Bone marrow (tissue), 2 donors: ENCODE data around the gene ZNRF2.
"Not testable (repeated sequence)": the region's sequence is repeated elsewhere in the genome, so short reads cannot be mapped to it uniquely, and the experiment has no call there.

Experiments used
- DNase-seq, 2 donors: peaks; one replicate each; lab custom pipeline; 2025; lab: John Stamatoyannopoulos, UW

ZNRF2 gene

DNA sequence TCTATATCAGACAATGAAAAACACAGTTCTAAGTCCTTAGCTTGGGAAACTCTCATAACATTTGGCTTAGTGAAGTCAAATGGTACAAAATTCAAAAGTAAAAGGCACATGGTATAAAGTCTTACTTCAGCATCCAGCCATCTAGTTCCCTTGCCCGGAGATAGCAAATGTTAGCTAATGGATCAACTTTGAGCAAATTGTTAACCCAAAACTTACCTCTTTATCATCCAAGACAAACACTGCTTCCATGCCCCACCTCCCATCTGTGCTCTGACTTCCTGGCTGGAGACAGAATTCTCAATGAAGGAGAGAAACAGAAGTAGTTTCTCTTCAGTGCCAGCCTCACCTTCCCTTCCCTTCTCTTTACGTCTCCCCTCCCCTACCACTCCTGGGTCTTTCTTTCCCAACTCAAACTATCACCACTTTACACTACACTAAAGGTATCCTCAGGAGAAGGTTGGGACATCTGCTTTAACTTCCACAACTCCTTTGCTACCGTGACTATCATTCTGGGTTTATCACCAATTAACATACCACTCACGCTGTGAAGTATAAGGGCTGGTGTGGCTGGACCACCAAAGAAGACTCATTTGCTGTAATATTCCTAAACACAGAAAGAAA lies 21.2 kb upstream of the ZNRF2 start:
- no peak for DNase-seq

DNA sequence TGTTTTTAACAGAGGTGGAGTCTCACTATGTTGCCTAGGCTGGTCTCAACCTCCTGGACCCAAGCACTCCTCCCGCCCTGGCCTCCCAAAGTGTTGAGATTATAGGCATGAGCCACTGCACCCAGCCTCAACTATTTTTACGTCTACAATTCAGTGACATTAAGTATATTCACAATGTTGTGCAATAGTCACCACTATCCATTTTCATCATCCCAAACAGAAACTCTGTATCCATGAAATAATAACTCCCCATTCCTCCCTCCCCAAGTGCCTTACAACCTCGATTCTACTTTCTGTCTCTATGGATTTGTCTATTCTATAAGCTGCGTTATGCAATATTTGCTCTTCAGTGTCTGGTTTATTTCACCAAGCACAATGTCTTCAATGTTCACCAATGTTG lies 20.3 kb upstream of the ZNRF2 start:
- DNase-seq: no peak

DNA sequence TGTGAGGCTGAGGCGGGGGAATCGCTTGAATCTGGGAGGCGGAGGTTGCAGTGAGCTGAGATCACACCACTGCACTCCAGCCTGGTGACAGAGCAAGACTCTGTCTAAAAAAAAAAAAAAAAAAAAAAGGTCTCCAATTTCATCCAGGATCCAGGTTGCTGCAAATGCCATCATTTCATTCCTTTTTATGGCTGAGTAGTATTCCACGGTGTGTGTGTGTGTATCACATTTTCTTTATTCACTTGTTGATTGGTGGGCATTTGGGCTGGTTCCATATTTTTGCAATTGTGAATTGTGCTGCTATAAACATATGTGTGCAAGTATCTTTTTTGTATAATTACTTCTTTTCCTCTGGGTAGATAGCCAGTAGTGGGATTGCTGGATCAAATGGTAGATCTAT lies 19.2 kb upstream of the ZNRF2 start:
- DNase-seq: not testable (repeated sequence)

DNA sequence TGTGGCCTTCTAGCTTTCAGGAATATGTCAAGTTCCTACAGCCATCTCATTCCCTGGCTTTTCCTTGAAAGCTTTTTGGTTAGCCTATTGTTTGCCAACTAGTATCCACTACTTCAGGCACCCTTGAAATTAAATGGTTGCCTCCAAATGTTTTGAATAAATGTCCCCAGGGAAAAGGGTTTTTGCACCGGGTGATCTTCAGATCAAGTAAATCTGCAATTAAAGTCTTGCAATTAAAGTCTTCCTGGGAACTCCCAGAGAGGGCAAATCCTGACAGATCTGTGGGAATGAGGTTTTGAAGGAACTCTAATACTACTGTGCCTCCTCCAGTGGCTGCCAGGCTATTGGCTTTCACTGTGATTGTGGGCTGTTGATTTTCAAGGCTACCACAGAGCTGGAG lies 17.7 kb upstream of the ZNRF2 start:
- no peak for DNase-seq

DNA sequence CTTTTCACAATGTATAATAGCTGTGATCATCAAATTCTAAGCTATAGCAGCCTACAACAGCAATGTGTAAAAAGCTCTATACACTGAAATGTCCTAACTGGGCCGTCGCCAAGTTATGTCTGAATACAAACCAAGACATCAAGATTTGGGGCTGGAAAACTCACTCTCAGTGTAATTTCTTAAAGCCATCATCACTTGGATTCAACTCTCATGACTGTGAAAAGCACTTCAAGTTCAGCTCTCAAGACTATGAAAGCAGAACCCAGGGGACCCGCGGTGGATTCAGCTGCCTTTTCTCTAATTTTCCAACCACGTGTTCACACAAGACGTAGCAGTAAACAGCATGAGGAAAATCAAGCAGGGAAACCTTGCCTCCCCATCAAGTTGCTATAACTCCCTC lies 15.8 kb upstream of the ZNRF2 start:
- DNase-seq: no peak

DNA sequence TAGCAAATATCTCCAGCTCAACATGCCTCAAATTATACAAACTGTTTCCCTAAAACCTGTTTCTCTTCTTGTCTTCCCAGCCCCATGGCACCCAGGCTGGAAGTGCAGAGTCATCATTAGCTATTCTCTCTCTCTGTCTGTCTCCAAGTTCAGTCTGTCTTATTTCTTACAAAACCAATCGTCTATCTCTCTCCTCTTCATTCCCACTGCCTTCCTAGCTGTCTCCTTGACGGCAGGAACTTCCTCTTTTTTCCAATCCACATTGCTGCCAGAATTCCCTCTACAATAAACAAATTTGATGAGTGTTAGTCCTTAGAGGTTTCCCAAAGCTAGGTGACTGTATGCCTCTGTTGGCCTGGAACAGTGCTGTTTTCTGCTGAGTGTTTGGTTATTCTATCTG lies 14.9 kb upstream of the ZNRF2 start:
- no peak for DNase-seq

DNA sequence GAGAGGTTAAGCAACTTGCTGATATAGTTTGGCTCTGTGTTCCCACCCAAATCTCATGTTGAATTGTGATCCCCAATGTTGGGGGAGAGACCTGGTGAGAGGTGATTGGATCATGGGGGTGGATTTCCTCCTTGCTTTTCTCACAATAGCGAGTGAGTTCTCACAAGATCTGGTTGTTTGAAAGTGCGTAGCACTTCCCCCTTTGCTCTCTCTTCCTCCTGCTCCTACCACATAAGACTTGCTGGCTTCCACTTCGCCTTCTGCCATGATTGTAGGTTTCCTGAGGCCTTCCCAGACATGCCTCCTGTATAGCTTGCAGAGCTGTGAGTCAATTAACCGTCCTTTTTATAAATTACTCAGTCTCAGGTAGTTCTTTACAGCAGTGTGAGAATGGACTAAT lies 13.5 kb upstream of the ZNRF2 start:
- DNase-seq: no peak

DNA sequence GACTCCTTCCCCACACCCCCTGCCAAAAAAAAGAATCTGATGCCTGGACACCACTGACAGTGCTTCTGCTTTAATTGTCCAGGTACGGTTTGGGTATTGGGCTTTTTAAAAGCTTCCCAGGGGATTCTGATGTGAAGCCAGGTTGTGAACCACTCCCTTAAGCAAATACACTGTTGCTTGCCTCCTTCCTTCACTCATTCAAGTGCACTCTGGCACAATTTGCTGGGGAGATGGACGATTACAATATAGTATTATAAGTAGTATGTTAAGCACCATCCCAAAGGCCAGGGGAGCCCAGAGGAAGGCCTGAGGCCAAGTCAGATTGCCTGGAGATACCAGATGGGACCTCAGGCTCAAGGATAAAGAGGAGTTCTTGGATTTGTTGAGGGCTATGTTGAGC lies 12.3 kb upstream of the ZNRF2 start:
- no peak for DNase-seq

DNA sequence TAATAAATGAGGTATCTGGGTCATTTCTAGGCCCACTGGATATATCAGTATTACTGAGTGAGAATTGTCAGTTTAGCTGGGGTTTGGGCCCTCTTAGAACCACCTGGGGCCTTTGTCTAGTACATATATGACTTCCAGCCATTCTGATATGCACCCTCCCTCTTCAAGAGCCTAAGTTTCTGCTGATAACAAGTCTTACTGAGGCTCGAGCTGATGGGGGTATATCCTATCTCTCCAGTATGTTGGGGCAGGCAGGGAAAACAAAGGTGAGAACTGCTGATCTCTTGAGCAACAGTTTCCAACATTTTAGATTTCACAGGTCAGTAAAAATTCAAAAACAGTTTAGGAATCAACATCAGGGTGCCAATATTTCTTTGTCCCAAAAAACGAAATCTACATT lies 10.8 kb upstream of the ZNRF2 start:
- no peak for DNase-seq

DNA sequence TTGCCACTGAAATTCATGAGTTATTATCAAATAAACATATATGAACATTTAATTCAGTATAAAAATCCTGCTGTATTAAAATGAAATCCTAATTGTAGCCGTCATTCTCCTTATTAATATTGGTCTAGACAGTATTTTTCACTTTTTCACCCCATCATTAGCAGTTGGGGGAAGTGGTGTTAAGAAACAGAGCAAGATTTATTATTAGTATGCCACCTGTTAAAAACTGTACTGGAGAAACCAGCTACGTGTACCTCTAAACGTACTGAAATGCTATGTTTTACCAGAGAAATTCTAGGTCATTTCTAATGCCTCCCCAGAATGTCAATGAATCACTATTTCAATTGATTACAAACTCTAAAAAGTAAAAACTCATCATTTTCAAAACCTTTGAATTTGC lies 9.8 kb upstream of the ZNRF2 start:
- DNase-seq: no peak

DNA sequence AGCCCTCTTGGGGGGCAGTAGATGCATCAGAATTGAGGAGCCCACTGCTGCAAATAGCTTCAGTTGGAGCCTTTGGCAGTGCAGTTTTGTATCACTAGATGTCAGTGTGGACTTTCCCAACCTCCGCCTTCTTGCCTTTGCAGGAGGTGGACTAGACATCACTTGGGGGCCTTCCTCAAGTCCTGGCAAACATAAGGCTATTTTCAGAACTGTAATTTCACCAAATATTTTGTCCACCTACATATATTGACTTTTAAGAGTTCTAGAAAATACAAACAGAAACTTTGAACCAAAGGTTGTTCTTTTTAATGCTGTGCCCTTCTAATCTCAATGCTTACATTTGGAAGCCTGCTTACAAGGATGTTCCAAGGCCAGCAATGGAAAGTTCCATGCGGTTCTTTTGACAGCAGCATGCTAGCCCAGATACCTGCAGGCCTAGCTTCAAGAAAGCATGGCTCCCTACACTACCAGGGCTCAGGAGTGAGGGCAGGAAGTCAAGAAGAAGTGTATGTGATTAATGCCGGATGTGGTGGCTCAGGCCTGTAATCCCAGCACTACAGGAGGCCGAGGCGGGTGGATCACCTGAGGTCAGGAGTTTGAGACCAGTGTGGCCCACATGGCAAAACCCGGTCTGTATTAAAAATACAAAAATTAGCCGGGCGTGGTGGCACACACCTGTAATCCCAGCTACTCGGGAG lies 8.0 kb upstream of the ZNRF2 start:
- peak in 1 of 2 donors; percentile 32 for DNase-seq

DNA sequence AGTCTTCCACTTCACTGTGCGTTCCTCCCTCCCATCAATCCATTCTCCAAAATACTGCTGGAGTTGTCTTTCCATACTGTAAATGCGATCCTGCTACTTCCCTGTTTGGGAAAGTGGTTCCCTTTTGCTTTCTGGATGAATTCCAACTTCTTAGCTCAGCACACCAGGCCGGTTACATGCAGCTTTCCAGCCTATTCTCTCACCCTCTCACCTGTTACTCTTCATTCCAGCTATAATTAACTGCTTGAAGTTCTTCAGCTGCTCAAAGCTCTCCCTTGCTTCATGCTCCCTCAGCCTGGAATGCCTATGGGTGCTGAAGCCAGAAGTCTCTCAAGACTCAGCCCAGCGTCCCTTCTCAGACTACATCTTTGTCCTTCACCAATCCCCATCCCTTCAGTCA lies 6.0 kb upstream of the ZNRF2 start:
- DNase-seq: no peak

DNA sequence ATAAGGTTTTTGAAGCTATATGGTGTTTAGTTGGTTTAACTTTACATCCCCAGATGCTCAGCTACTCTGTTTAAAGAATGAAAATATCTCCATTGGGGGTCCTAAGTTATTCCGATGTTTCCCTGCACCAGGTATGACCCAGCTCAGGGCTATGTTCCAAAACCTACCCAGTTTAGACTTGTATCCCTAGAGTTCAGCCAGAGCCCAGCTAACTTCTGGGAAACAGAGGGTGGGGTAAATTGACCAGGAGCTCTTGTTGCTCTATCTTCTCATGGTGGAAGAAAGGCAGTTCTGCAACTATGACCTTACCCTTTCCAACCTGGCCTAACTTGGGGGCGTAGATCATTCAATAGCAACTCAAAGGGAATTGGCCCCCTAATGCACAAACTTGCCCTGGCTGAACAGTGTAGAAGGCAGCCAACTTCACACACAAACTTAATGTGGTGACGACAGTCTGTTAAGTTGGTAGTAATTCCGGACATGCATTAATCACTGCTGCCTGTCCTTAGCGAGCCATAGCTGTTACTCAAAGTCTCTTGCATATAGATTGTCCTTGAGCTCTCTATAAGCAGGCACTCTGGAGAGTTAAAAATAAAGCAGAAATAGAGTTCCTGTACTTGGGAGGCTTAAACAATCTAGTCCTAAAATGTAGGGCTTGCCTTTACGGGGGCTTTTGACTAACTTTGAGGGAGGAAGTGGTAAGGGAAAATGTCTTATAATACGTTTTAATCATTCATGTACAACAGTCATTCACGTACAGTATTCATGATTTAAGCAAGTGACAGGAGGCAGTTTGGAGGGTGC lies 5.3 kb upstream of the ZNRF2 start:
- peak in 1 of 2 donors; percentile 61 for DNase-seq

DNA sequence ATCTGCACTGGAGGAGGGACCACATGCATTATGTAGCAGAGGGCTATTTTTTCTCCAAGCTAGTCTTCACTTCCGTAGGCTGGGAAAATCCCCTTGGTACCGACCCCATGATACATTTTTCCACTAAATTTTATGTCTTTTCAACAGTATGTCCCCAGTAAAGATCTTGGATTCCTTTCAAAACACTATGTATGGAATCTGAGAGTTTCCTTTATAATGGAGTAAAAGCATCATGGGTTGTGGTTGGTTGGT lies 4.8 kb upstream of the ZNRF2 start:
- DNase-seq: no peak

DNA sequence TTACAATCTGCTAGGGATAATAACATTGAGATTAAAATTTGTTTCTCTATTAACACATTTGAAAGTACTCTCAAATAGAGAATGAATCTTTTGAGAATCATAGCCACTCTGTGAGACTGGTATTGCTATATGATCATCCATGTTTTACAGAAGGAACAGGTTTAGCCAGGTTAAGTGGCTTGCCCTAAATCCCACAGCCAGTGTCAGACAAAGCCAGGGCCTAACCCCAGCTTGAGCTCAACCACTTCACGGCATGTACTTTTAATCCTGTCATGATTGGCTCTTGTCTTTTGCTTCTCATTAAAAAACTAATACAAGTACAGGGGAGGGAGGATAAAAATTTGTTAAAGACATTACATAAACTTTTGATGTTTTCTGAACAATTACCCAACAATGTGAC lies 3.8 kb upstream of the ZNRF2 start:
- no peak for DNase-seq

DNA sequence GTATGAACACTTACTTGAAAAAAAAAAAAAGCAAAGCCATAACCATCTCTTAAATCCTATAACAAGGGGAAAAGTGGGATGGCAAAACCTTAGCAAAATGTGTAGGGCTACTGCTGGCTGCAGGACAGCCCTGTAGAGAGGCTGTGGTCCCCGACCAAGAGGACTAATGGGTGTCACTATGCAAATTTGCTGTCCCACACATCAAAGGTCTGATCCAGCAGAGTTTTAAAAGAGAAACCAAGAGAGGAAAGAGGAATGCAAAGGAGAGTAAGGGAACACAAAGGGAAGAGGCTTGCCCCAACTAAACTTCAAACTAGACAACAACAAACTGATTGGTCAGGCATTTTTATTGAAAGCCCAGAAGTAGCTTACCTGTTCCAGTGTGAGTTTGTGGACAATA lies 3.1 kb upstream of the ZNRF2 start:
- no peak for DNase-seq

DNA sequence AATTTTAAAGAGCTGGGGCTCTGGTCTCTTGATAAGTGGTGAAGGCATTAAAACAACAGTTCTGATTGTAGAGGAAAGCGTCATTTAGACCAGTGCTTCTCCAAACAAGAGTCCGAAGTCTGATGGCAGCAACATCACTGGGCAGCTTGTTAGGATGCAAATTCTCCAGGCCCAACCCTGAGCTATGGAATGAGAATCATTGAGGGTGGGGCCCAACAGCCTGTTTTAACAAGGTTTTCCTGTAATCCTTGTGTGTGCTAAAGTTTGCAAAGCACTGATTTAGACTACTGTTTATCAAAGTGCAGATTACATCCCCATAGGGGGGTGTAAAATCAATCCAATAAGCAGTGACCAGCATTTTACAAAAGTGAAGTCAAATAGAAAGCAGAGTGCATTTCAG lies 2.6 kb upstream of the ZNRF2 start:
- DNase-seq: no peak

DNA sequence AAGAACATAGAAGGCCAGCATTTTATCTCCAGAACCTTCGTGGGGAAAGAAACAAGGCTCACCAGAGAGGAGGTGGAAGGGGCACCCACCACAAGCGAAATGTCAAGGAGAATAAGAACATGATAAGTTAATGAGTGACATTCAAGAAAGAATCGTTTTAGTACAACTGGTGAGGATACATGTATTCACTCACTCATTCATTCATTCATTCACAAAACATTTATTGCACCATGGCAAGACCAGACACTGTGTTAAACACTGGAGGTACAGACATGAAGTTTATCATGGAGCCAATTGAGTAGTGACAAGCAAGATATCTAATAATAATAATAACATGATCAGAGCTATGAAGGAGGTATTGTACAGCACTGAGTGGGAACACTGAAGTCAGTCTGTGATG lies 1.7 kb upstream of the ZNRF2 start:
- DNase-seq: no peak

DNA sequence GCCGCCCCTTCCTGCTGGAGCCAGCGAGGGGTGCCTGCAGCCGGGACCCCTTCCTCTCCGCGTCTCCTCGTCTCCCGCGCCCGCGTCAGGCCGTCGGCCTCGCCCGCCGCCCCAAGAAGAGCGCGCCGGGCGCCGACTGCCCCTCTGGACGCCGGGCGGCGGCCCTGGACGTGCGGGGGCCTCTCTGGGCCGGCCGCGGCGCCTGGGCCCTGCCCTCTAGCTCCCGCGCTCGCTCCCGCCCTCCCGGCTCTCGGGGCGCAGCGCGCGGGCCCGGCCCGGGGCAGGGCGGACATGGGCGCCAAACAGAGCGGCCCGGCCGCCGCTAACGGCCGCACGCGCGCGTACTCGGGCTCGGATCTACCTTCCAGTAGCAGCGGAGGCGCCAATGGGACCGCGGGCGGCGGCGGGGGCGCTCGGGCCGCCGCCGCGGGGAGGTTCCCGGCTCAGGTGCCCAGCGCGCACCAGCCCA lies 704 bp downstream of the ZNRF2 start:
- no peak for DNase-seq

DNA sequence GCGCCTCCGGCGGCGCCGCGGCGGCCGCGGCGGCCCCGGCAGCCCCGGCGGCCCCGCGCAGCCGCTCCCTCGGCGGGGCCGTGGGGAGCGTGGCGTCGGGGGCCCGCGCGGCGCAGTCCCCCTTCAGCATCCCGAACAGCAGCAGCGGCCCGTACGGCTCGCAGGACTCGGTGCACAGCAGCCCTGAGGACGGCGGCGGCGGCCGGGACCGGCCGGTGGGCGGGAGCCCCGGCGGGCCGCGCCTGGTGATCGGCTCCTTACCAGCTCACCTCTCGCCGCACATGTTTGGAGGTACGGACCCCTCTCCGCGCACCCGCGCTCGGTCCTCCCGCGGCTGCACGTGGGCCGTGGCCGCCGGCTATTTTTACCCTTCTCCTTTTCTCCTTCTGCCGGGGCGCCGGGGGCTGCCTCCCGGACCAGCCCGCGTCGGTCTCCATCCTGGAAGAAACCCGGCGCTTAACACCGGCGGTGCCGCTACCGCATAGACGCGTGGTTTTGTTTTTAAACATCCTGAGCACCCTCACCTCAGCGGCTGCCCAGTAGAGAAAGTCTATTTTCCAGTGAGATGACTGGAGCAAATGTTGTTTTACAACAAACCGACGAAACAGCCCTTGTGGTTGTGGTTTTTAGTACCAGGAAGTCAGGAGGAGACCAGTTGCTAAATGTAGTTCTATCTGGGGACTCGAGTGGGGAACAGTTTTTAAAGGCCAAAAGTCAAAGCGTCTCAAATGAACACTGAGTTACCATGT lies 1.3 kb downstream of the ZNRF2 start:
- DNase-seq: peak; percentile 23 to 78

DNA sequence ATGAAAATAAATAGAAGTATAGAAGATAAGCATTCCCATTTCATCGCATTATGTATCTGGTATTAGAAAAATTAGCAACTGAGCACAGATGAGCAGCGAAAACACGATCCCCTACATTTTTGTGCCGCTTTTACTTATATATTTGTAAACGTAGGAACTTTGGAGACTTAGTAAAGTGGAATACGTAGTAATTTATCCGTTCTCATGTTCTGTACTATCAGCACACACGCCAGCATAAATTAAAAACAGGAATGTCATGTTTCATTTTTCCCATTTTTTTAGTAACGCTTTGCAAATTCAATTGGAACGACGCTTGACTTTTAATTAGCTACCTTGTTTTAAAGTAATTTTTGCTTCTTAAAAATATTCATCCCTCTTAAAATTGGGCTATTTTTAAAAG lies 2.4 kb downstream of the ZNRF2 start:
- no peak for DNase-seq

DNA sequence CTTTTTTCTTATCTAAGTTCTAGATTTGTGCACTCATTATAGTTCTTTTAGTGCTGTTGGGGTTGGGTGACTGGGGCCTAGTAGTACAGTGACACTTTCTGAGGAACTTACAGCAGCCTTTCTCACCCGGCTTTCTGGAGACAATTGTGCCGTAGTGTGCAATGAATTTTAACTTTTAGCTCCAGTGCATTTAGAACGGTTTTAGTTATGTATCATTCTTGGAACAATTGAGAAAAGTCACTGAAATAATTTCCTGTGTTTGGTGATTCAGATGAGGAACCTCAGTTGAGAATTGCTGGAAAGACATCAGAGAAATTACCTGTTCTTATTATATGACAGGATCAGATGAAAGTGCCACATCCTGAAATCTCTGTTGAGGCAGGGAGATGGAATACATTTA lies 3.2 kb downstream of the ZNRF2 start:
- not testable (repeated sequence) for DNase-seq

DNA sequence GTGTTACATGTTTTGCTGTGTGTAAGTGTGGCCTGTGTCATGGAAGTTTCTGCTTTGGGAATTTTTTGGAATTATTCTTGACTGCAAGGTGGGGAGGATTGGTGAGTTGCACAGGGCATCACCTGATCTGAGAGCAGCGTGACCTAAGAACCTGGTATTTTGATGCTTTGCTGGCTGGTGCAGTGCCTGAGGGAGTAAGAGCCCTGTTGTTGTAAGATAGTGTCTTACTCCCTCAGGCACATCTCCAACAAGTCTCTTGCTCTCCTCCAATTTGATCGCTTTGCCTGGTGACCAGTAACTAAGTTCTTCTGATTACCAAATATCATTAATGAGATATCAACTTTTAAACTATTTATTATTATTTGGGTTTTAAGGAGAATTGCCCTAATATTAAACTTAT lies 5.2 kb downstream of the ZNRF2 start:
- not testable (repeated sequence) for DNase-seq
